ENCODE measurements around the gene CACNG7.

CACNG7 gene

GRCh38 chr19:53898166-53898565, 10.9 kb upstream of the CACNG7 start:
- DNase-seq (ENCODE audit: low read depth), result no peak
- TF ChIP-seq, protein P1, sequence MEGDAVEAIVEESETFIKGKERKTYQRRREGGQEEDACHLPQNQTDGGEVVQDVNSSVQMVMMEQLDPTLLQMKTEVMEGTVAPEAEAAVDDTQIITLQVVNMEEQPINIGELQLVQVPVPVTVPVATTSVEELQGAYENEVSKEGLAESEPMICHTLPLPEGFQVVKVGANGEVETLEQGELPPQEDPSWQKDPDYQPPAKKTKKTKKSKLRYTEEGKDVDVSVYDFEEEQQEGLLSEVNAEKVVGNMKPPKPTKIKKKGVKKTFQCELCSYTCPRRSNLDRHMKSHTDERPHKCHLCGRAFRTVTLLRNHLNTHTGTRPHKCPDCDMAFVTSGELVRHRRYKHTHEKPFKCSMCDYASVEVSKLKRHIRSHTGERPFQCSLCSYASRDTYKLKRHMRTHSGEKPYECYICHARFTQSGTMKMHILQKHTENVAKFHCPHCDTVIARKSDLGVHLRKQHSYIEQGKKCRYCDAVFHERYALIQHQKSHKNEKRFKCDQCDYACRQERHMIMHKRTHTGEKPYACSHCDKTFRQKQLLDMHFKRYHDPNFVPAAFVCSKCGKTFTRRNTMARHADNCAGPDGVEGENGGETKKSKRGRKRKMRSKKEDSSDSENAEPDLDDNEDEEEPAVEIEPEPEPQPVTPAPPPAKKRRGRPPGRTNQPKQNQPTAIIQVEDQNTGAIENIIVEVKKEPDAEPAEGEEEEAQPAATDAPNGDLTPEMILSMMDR (conservative IDR thresholded peaks at IDR 0.05; ENCODE audit: low read length), result no peak
- no peak overlapping the region for H3K4me3 ChIP-seq (ENCODE audit: low read length)

DNA sequence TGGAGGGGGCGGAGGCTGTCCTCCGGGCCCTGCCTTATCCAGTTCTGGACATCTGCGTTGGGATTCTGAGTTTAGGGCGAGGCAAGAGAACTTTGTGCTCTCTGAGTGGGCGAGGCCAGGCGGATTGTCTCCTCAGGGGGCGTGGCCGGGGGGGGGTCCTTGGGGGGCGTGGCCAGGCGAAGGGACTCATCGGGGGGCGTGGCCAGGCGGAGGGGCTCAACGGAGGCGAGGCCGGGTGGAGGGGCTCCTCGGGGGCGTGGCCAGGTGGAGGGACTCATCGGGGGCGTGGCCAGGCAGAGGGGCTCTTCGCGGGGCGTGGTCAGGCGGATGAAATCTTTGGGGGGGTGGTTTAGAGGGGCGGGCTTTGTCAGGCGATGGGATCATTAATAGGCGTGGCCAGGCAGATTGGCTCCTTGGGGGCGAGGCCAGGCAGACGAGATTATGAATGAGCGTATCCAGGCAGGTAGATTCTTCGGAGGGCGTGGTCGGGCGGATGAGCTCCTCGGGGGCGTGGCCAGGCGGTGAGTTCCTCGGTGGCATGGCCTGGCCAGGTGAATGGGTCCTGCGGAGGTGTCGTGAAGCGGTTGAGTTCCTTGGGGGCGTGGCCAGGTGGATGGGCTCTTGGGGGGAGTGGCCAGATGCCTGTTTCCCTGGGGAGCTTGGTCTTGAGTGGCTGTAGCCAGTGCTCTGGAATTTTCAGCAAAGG, 10.3 kb upstream of the CACNG7 start:
- DNase-seq (ENCODE audit: low read depth), result no peak
- H3K4me3 ChIP-seq (ENCODE audit: low read length), result no peak overlapping the region
- TF ChIP-seq, protein P1 (conservative IDR thresholded peaks at IDR 0.05; ENCODE audit: low read length), result no peak

- no peak for DNase-seq (ENCODE audit: low read depth)
- TF ChIP-seq, protein P1 (conservative IDR thresholded peaks at IDR 0.05; ENCODE audit: low read length), result no peak
- no peak overlapping the region for H3K4me3 ChIP-seq (ENCODE audit: low read length)
These were observed 8.8 kb upstream of the CACNG7 start for GRCh38 chr19:53900191-53900860.

DNA sequence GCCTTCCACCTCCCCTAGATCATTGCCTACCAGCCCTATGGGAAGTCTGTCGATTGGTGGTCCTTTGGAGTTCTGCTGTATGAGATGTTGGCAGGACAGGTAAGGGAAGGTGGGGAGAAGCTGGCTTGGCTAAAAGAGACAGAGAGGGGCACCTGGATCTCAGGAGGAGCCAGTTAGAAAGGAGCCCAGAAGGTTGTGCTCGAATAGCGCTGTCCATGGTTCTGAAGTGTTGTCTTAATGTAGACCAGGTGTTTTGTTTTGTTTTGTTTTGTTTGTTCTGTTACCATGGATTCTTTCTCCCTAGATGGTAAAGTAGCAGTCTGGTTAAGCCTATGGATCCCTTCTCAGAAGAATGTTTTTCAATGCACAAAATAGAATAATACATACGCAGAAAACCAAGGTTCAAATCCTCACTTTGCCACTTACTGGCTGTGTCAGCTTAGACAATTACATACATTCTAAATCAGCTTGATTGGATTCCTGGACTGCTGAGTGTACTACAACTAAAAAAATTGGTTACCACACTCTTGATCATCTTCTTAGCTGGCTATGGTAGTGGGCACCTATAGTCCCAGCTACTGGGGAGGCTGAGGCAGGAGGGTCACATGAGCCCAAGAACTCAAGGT, 5.9 kb upstream of the CACNG7 start:
- no peak overlapping the region for H3K4me3 ChIP-seq (ENCODE audit: low read length)
- no peak for DNase-seq (ENCODE audit: low read depth)
- TF ChIP-seq, protein P1 (conservative IDR thresholded peaks at IDR 0.05; ENCODE audit: low read length), result no peak

- no peak overlapping the region for H3K4me3 ChIP-seq (ENCODE audit: low read length)
- TF ChIP-seq, protein P1 (conservative IDR thresholded peaks at IDR 0.05; ENCODE audit: low read length), result no peak
- no peak for DNase-seq (ENCODE audit: low read depth)
These were observed 4.2 kb upstream of the CACNG7 start for GRCh38 chr19:53904909-53905308.

GRCh38 chr19:53905787-53906186, 3.3 kb upstream of the CACNG7 start:
- no peak overlapping the region for H3K4me3 ChIP-seq (ENCODE audit: low read length)
- TF ChIP-seq, protein P1 (conservative IDR thresholded peaks at IDR 0.05; ENCODE audit: low read length), result no peak
- DNase-seq (ENCODE audit: low read depth), result no peak

Data from AG10803 (cell line).